Activated CD8-positive, alpha-beta memory T cell treated with anti-CD3 and anti-CD28 coated beads, Interleukin-2, amount 50 U/mL, for 24 hours (primary cell): ENCODE measurements around the gene STAC2.

Experiments
- DNase-seq: peaks from one replicate; pipeline ENCODE4 v3.0.0-alpha.2; 2020; ENCODE audit errors: extremely low read depth

Gene STAC2

GRCh38 chr17:39209317-39210092 is 16.2 kb downstream of the STAC2 start:
- DNase-seq: no peak

- DNase-seq: no peak
These were observed 16.9 kb downstream of the STAC2 start for GRCh38 chr17:39208893-39209292.

- no peak for DNase-seq
These were observed 17.6 kb downstream of the STAC2 start for GRCh38 chr17:39208136-39208535.

GRCh38 chr17:39205112-39205526 is 20.6 kb downstream of the STAC2 start:
- DNase-seq: no peak

GRCh38 chr17:39204245-39204644 is 21.5 kb downstream of the STAC2 start:
- DNase-seq: no peak

- no peak for DNase-seq
These were observed 24.7 kb downstream of the STAC2 start for GRCh38 chr17:39200957-39201510.

- DNase-seq: peak; percentile 41
These were observed 25.5 kb downstream of the STAC2 start, which contains the start of gene RPL19 for GRCh38 chr17:39200070-39200879. Gene RPL19, plus strand, starts transcription at chr17:39200283. Its CDS starts 62 bp downstream, at chr17:39200345.

GRCh38 chr17:39199820-39200069 is 26.0 kb downstream of the STAC2 start:
- peak; percentile 82 for DNase-seq

GRCh38 chr17:39198186-39198566 is 27.6 kb downstream of the STAC2 start:
- DNase-seq: no peak

GRCh38 chr17:39197380-39198185 is 28.2 kb downstream of the STAC2 start, which contains the start of gene CACNB1:
Gene CACNB1, minus strand, starts transcription at chr17:39197669. Its CDS starts 174 bp downstream, at chr17:39197495.
- DNase-seq: peak; percentile 35

GRCh38 chr17:39196808-39197291 is 28.9 kb downstream of the STAC2 start:
- DNase-seq: no peak

GRCh38 chr17:39196241-39196807 is 29.4 kb downstream of the STAC2 start:
- DNase-seq: no peak

- DNase-seq: no peak
These were observed 30.1 kb downstream of the STAC2 start for GRCh38 chr17:39195568-39196160.

- no peak for DNase-seq
These were observed 30.7 kb downstream of the STAC2 start for GRCh38 chr17:39194985-39195524.

- DNase-seq: no peak
These were observed 31.4 kb downstream of the STAC2 start for GRCh38 chr17:39194089-39194984.

- DNase-seq: no peak
These were observed 32.4 kb downstream of the STAC2 start for GRCh38 chr17:39193346-39193745.

- DNase-seq: no peak
These were observed 32.8 kb downstream of the STAC2 start for GRCh38 chr17:39192901-39193300.

GRCh38 chr17:39191750-39192510 is 33.8 kb downstream of the STAC2 start:
- DNase-seq: no peak
